Measurements from ENCODE around the gene TEX101. TPM values are rescaled to one million over a fixed set of nuclear protein-coding genes. Genes with fewer than 3 reads are reported as not detected.

The TEX101 gene
- total and polyA plus RNA-seq, 12 donors, result not detected

GRCh38 chr19:43450545-43450997, 35.9 kb downstream of the TEX101 start:
- intact Hi-C loops (cut with DNase I), result loop anchor here in 1 of 2 donors (10.0 kb wide), 1 partner anchor 204 kb away; no protein-coding TSS in a partner anchor
- no peaks in the 10 kb centered on the region for H3K27me3 ChIP-seq
- H3K4me3 ChIP-seq, result no peak overlapping the region
- no peaks in the 10 kb centered on the region for H3K4me1 ChIP-seq (replicated peaks in 1 of 2)
- H3K27ac ChIP-seq, result no peak overlapping the region
- H3K36me3 ChIP-seq (replicated peaks in 1 of 2), result no peaks in the 10 kb centered on the region
- DNase-seq, result no peak
- TF ChIP-seq POLR2A (IDR thresholded peaks at IDR 0.05) (no peak), CTCF (IDR thresholded peaks at IDR 0.05) (no peak)
- no peaks in the 10 kb centered on the region for H3K9me3 ChIP-seq (replicated peaks in 1 of 3)
- WGBS, 4 donors, result 63 to 88% (median 74%) methylated on average over 2 of the region's 2 CpGs

GRCh38 chr19:43452582-43452981, 37.9 kb downstream of the TEX101 start:
- Histone ChIP-seq H3K9me3 (replicated peaks in 1 of 3) (no peaks in the 10 kb centered on the region), H3K4me3 (no peak overlapping the region), H3K27ac (no peak overlapping the region), H3K4me1 (replicated peaks in 1 of 2) (no peaks in the 10 kb centered on the region), H3K27me3 (no peaks in the 10 kb centered on the region), H3K36me3 (replicated peaks in 1 of 2) (no peaks in the 10 kb centered on the region)
- no peak for TF ChIP-seq POLR2A (IDR thresholded peaks at IDR 0.05)
- no peak for TF ChIP-seq CTCF (IDR thresholded peaks at IDR 0.05)
- no peak for DNase-seq
- 61 to 69% (median 63%) methylated on average over 3 of the region's 3 CpGs for WGBS, 4 donors
- intact Hi-C loops (cut with DNase I), result loop anchor here in 1 of 2 donors (10.0 kb wide), 1 partner anchor 202 kb away; no protein-coding TSS in a partner anchor

- intact Hi-C loops (cut with DNase I), result loop anchor here in 1 of 2 donors (10.0 kb wide), 1 partner anchor 201 kb away; no protein-coding TSS in a partner anchor
- Histone ChIP-seq H3K4me3 (no peak overlapping the region), H3K27ac (no peak overlapping the region), H3K4me1 (replicated peaks in 1 of 2) (no peaks in the 10 kb centered on the region), H3K36me3 (replicated peaks in 1 of 2) (no peaks in the 10 kb centered on the region), H3K9me3 (replicated peaks in 1 of 3) (no peaks in the 10 kb centered on the region), H3K27me3 (no peaks in the 10 kb centered on the region)
- DNase-seq, result no peak
- 74 to 89% (median 79%) methylated on average over 2 of the region's 2 CpGs for WGBS, 4 donors
- TF ChIP-seq CTCF (IDR thresholded peaks at IDR 0.05) (no peak), POLR2A (IDR thresholded peaks at IDR 0.05) (no peak)
Measured at GRCh38 chr19:43454031-43454430, 39.3 kb downstream of the TEX101 start.

DNA sequence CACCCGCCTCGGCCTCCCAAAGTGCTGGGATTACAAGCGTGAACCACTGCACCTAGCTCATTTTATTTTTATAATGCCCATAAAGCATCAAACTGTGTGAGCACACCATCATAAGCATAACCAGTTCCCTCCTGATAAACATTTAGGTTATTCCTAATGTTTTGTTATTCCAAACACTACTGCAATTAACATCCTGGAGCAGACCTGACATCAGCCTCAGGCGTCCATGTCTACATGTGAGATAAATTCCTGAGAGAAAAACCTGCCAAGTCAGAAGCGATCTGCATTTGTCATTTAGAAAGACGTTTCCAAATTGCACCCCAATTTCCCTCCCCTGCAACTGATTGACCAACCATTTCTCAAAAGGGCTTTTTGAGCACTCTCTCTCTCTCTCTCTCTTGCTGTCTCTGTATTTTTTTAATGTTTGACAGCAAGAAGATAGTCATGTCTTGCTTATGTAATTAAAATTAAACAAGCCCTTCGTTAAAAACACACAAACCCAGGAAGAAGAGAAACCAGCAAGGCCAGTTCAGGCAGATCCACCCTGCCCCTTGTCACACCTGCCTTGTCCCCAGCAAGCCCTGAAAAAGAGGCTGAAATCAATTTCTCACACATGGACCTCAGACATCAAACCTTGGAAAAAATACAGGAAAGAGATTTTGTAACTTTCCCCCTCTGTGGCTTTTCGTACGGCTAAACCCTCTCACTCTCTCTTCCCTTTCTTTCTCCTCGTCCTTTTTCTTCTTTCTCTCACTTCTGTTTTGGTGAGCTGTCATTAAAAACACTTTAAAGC, 40.8 kb downstream of the TEX101 start:
- no peak overlapping the region for H3K27ac ChIP-seq
- H3K36me3 ChIP-seq (replicated peaks in 1 of 2), result no peaks in the 10 kb centered on the region
- TF ChIP-seq CTCF (IDR thresholded peaks at IDR 0.05) (no peak), POLR2A (IDR thresholded peaks at IDR 0.05) (no peak)
- no peak overlapping the region for H3K4me3 ChIP-seq
- H3K27me3 ChIP-seq, result no peaks in the 10 kb centered on the region
- no peak for DNase-seq
- H3K4me1 ChIP-seq (replicated peaks in 1 of 2), result no peaks in the 10 kb centered on the region
- no peaks in the 10 kb centered on the region for H3K9me3 ChIP-seq (replicated peaks in 1 of 3)
- 47 to 56% (median 51%) methylated on average over 10 of the region's 10 CpGs for WGBS, 4 donors
- intact Hi-C loops (cut with DNase I), result loop anchor here in 1 of 2 donors (10.0 kb wide), 1 partner anchor 199 kb away; no protein-coding TSS in a partner anchor

Measured in adrenal gland (tissue), 12 donors.